GM12878 (cell line): Measurements from ENCODE around the gene ST3GAL5. TPM values are rescaled to one million over a fixed set of nuclear protein-coding genes. Genes with fewer than 3 reads are reported as not detected.

Experiments used
- ATAC-seq: fragments of 200-7000 bp; cut with Tn5 transposase; 3 replicates; pipeline ENCODE4 v1.9.1; 2020; ENCODE audit warnings: mild to moderate bottlenecking, moderate library complexity
- BruUV-seq: library from RNA; stranded (reverse); fragments of 400-500 nt; replicated peaks from 2 replicates; lab custom pipeline; 2021; lab: Mats Ljungman, UMichigan
- CTCF ChIA-PET: fragments of 300-600 bp; sonication (Branson Sonifier 250); formaldehyde crosslinking; extraction: SDS; loops from one replicate; lab custom pipeline; 2021; ENCODE audit warnings: inconsistent platforms; lab: Yijun Ruan, JAX
- POLR2A ChIA-PET: fragments of 350-600 bp; formaldehyde crosslinking; extraction: SDS; loops from one replicate; lab custom pipeline; 2021; ENCODE audit warnings: inconsistent platforms; lab: Charles Lee
- RAD21 ChIA-PET: fragments of 300-600 bp; sonication (Branson Sonifier 250); formaldehyde crosslinking; loops from one replicate; lab custom pipeline; 2023; ENCODE audit warnings: antibody characterized with exemption; ENCODE audit not compliant: unreplicated experiment; lab: Charles Lee
- SMC1A ChIA-PET: fragments of 300-600 bp; sonication (Branson Sonifier 250); formaldehyde crosslinking; loops from one replicate; lab custom pipeline; 2023; ENCODE audit not compliant: unreplicated experiment, uncharacterized antibody; lab: Charles Lee
- DNase-seq: peaks from one replicate; pipeline ENCODE4 v3.0.0-alpha.2; 2011; ENCODE audit warnings: low read depth, low spot score
- FAIRE-seq: peaks from 3 replicates; lab custom pipeline; 2011; peaks lifted over from hg19 to GRCh38; lab: Jason Lieb, UNC
- H2AFZ ChIP-seq: 2 replicates; pipeline ENCODE4 v1.6.0; 2011; ENCODE audit warnings: low read depth, low read length, control low read depth; ENCODE audit not compliant: control insufficient read depth
- H3K27ac ChIP-seq: 2 replicates; pipeline ENCODE4 v1.5.1; 2011; ENCODE audit warnings: control low read depth; ENCODE audit not compliant: control insufficient read depth, insufficient read depth
- H3K27me3 ChIP-seq, 2 experiments: replicated peaks in 1 of 2; 2 replicates each; pipeline versions ENCODE4 v1.6.0 to v1.6.1; 2011; ENCODE audit warnings: low read length in 1 of 2; ENCODE audit not compliant: control insufficient read depth in 2 of 2, insufficient read depth in 2 of 2
- H3K36me3 ChIP-seq, 2 experiments: 2 replicates each; pipeline ENCODE4 v1.5.1; 2011; ENCODE audit warnings: low read length in 1 of 2; ENCODE audit not compliant: control insufficient read depth in 2 of 2, insufficient read depth in 2 of 2
- H3K4me1 ChIP-seq: 2 replicates; pipeline ENCODE4 v1.6.1; 2011; ENCODE audit warnings: mild to moderate bottlenecking, low read length, moderate library complexity, mixed read lengths; ENCODE audit not compliant: control insufficient read depth, insufficient read depth
- H3K4me2 ChIP-seq: 2 replicates; pipeline ENCODE4 v1.6.0; 2011; ENCODE audit warnings: control low read depth; ENCODE audit not compliant: control insufficient read depth, insufficient read depth
- H3K4me3 ChIP-seq: fragments of 200-600 bp; sonication (generic); 2 replicates; pipeline ENCODE4 v1.5.1; 2016
- H3K79me2 ChIP-seq: 2 replicates; pipeline ENCODE4 v1.6.0; 2011; ENCODE audit warnings: low read length; ENCODE audit not compliant: control insufficient read depth, insufficient read depth
- H3K9ac ChIP-seq: 2 replicates; pipeline ENCODE4 v1.8.0; 2011; ENCODE audit warnings: low read length, control low read depth, mixed read lengths; ENCODE audit not compliant: control insufficient read depth, insufficient read depth
- H3K9me3 ChIP-seq: replicated peaks from 3 replicates; pipeline ENCODE4 v1.5.1; 2011; ENCODE audit warnings: mild to moderate bottlenecking, low read length; ENCODE audit not compliant: control insufficient read depth, insufficient read depth
- H4K20me1 ChIP-seq: 2 replicates; pipeline ENCODE4 v1.6.0; 2011; ENCODE audit not compliant: control insufficient read depth, insufficient read depth
- ATF7 ChIP-seq: fragments of 450-650 bp; IDR thresholded peaks from 2 replicates; pipeline ENCODE4 v1.6.1; 2016; ENCODE audit warnings: low read depth, mild to moderate bottlenecking
- BRCA1 ChIP-seq: IDR thresholded peaks from 2 replicates; pipeline ENCODE4 v1.6.1; 2011; ENCODE audit warnings: low read depth, low read length, improper control_type of control experiment
- E4F1 ChIP-seq: fragments of 450-650 bp; IDR thresholded peaks from 2 replicates; pipeline ENCODE4 v1.6.1; 2018; ENCODE audit warnings: borderline replicate concordance, mild to moderate bottlenecking; ENCODE audit not compliant: partially characterized antibody
- EZH2 ChIP-seq: IDR thresholded peaks from 2 replicates; pipeline ENCODE4 v1.6.1; 2012; ENCODE audit warnings: low read depth, mild to moderate bottlenecking, control low read depth, inconsistent platforms, low read length, borderline replicate concordance; ENCODE audit not compliant: control insufficient read depth
- FOXK2 ChIP-seq: fragments of 450-650 bp; IDR thresholded peaks from 2 replicates; pipeline ENCODE4 v1.6.1; 2017; ENCODE audit warnings: mild to moderate bottlenecking, moderate library complexity
- HDGF ChIP-seq: fragments of 450-650 bp; IDR thresholded peaks from 2 replicates; pipeline ENCODE4 v1.6.1; 2016; ENCODE audit warnings: antibody characterized with exemption
- LARP7 ChIP-seq: fragments of 450-650 bp; IDR thresholded peaks from 2 replicates; pipeline ENCODE4 v1.6.1; 2017; ENCODE audit warnings: mild to moderate bottlenecking
- MEF2B ChIP-seq: fragments of 450-650 bp; IDR thresholded peaks from 2 replicates; pipeline ENCODE4 v1.6.1; 2018; ENCODE audit warnings: mild to moderate bottlenecking, moderate library complexity; ENCODE audit not compliant: partially characterized antibody, poor library complexity, severe bottlenecking
- MXI1 ChIP-seq: fragments of 150-350 bp; IDR thresholded peaks from 2 replicates; pipeline ENCODE4 v1.6.1; 2011; ENCODE audit warnings: low read depth, mild to moderate bottlenecking, inconsistent platforms, low read length, improper control_type of control experiment
- MYB ChIP-seq: fragments of 150-350 bp; IDR thresholded peaks from 2 replicates; pipeline ENCODE4 v1.6.1; 2014; ENCODE audit warnings: mild to moderate bottlenecking, low read depth, low read length, borderline replicate concordance
- NBN ChIP-seq: fragments of 450-650 bp; IDR thresholded peaks from 2 replicates; pipeline ENCODE4 v1.6.1; 2016
- NFXL1 ChIP-seq: fragments of 450-650 bp; IDR thresholded peaks from 2 replicates; pipeline ENCODE4 v1.6.1; 2017; ENCODE audit warnings: antibody characterized with exemption, mild to moderate bottlenecking, borderline replicate concordance
- RB1 ChIP-seq: fragments of 450-650 bp; formaldehyde crosslinking; IDR thresholded peaks from 2 replicates; pipeline ENCODE4 v1.6.1; 2017; ENCODE audit warnings: mild to moderate bottlenecking, borderline replicate concordance
- SUZ12 ChIP-seq: fragments of 200-600 bp; sonication (generic); IDR thresholded peaks from one replicate; pipeline ENCODE4 v1.6.1; 2018; ENCODE audit warnings: antibody characterized with exemption, mild to moderate bottlenecking; ENCODE audit not compliant: unreplicated experiment
- TAF1 ChIP-seq: IDR thresholded peaks from 2 replicates; pipeline ENCODE4 v1.6.1; 2011; ENCODE audit warnings: mild to moderate bottlenecking, low read depth, low read length, borderline replicate concordance
- TCF12 ChIP-seq: IDR thresholded peaks from 2 replicates; pipeline ENCODE4 v1.6.1; 2011; ENCODE audit warnings: low read depth, mild to moderate bottlenecking, low read length
- YBX1 ChIP-seq: fragments of 450-650 bp; IDR thresholded peaks from 2 replicates; pipeline ENCODE4 v1.6.1; 2016; ENCODE audit warnings: antibody characterized with exemption
- ZZZ3 ChIP-seq: IDR thresholded peaks from 2 replicates; pipeline ENCODE4 v1.6.1; 2011; ENCODE audit warnings: low read depth; ENCODE audit not compliant: control insufficient read depth, insufficient read length
- WGBS: methylation state at CpG from one replicate; pipeline ENCODE4 v1.1.6; 2016; ENCODE audit warnings: low lambda C conversion rate; ENCODE audit not compliant: insufficient replicate concordance, insufficient coverage; ENCODE audit errors: missing lambda C conversion rate; 5-methylcytosine and 5-hydroxymethylcytosine counted together
- in situ Hi-C: fragments of 300-500 bp; cut with MboI; formaldehyde crosslinking; loops from 9 replicates; pipeline ENCODE4 v1.14.3; 2018; ENCODE audit warnings: mixed read lengths
- intact Hi-C: fragments of 100-400 bp; cut with micrococcal nuclease; formaldehyde crosslinking; loops from one replicate; pipeline ENCODE4 v1.14.2; 2022; ENCODE audit not compliant: unreplicated experiment
- polyA plus RNA-seq, 11 experiments: library from polyadenylated mRNA; depleted of rRNA in 4 of 11; unstranded in 6 of 11; stranded (reverse) in 5 of 11; fragments of >200 nt; fragmentation: Nextera tagmentation in 4 of 11; fragmentation: Illumina TruSeq in 1 of 11; extraction: Ambion mirVana in 4 of 11; extraction: Trizol in 1 of 11; gene quantifications; 1 replicate in 1 of 11; 2 replicates in 10 of 11; pipeline versions ENCODE4 v1.2.1 to v1.2.3, GENCODE V29; 2011 to 2016; ENCODE audit warnings: inconsistent platforms in 2 of 11, missing spikeins in 2 of 11, low read depth in 1 of 11
- total RNA-seq, 4 experiments: library from RNA; depleted of rRNA in 3 of 4; stranded (reverse); fragments of >200 nt in 3 of 4; fragmentation: Illumina TruSeq in 1 of 4; extraction: Trizol in 1 of 4; gene quantifications; 2 replicates each; pipeline versions ENCODE4 v1.2.1 to v1.2.3, GENCODE V29; 2013 to 2021
- TF ChIP-seq, protein P1 (sequence below): IDR thresholded peaks from 2 replicates; pipeline ENCODE4 v1.6.1; 2011; ENCODE audit warnings: borderline replicate concordance, low read depth, mild to moderate bottlenecking, moderate library complexity, mixed read lengths, low read length; ENCODE audit not compliant: insufficient read depth; ENCODE audit errors: extremely low read length

ST3GAL5 gene
- total and polyA plus RNA-seq, 10 of the 15 experiments (the other 5 are each of a cell fraction or from before 2014, with no cell fraction given): 5.2 to 60.9 (median 10.2) TPM

DNA sequence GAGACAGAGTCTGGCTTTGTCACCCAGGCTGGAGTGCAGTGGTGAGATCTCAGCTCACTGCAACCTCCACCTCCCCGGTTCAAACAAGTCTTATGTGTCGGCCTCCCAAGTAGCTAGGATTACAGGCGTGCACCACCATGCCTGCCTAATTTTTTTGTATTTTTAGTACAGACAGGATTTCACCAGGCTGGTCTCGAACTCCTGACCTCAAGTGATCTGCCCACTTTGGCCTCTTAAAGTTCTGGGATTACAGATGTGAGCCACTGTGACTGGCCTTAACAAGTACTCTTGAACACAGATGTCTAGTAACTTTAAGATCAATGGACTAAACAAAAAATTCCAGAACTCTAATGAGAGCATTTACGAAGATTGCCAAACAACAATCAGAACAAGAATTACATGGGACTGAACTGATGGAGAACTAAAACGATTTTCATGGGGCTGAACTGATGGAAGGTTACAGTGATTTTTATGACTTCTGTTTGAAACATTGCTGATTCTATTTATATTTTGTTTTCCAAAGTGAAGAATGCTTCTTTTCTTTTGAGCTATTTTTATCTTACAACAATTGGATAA is 46.5 kb upstream of the ST3GAL5 start (continued):
- no peak for TF ChIP-seq FOXK2
- no peak for TF ChIP-seq TAF1
- TF ChIP-seq MEF2B: no peak
- no peak for TF ChIP-seq BRCA1
- TF ChIP-seq ZZZ3: no peak
- no peak for TF ChIP-seq MXI1
- TF ChIP-seq, all 136 proteins: peak for 0

- intact Hi-C loops (no loop called here), in situ Hi-C loops (no loop called here)
- H3K4me2 ChIP-seq: no peak overlapping the region
- H3K27ac ChIP-seq: no peak overlapping the region
- CTCF ChIA-PET: no interaction called here
- H3K4me3 ChIP-seq: no peak overlapping the region
- FAIRE-seq (no peak), ATAC-seq (0 out of 3 replicates have a peak, but pooled peaks have one; percentile 22), DNase-seq (no peak)
- TF ChIP-seq TCF12 (no peak), LARP7 (no peak), YBX1 (no peak), EZH2 (no peak), NBN (no peak), FOXK2 (no peak), HDGF (no peak), NFXL1 (no peak), MYB (no peak), E4F1 (no peak), ATF7 (no peak), SUZ12 (no peak), RB1 (no peak)
- TF ChIP-seq, protein P1, sequence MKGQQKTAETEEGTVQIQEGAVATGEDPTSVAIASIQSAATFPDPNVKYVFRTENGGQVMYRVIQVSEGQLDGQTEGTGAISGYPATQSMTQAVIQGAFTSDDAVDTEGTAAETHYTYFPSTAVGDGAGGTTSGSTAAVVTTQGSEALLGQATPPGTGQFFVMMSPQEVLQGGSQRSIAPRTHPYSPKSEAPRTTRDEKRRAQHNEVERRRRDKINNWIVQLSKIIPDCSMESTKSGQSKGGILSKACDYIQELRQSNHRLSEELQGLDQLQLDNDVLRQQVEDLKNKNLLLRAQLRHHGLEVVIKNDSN: no peak
- RAD21 ChIA-PET: no interaction called here
- no peak overlapping the region for H3K9ac ChIP-seq
- no peaks in the 10 kb centered on the region for H4K20me1 ChIP-seq
- no peaks in the 10 kb centered on the region for H3K36me3 ChIP-seq
- no peak overlapping the region for H2AFZ ChIP-seq
- no peaks in the 10 kb centered on the region for H3K9me3 ChIP-seq
- WGBS: 19% methylated on average over 6 of the region's 7 CpGs
- no peaks in the 10 kb centered on the region for H3K27me3 ChIP-seq
- POLR2A ChIA-PET: no interaction called here
- no peaks in the 10 kb centered on the region for H3K79me2 ChIP-seq
- no peaks in the 10 kb centered on the region for H3K4me1 ChIP-seq
- SMC1A ChIA-PET: no interaction called here
- no TSS peak for BruUV-seq
Observed at GRCh38 chr2:85933753-85934594, 45.2 kb upstream of the ST3GAL5 start.
